Measurements from ENCODE around the gene MUCL3.

GRCh38 chr6:30945281-30945680, 4.5 kb downstream of the MUCL3 start:
- TF ChIP-seq POLR2AphosphoS5 (IDR thresholded peaks at IDR 0.05; ENCODE audit: low read depth, low read length) (no peak), CTCF (IDR thresholded peaks at IDR 0.05) (no peak), RFX5 (IDR thresholded peaks at IDR 0.05; ENCODE audit: low read length) (no peak), JUND (IDR thresholded peaks at IDR 0.05) (no peak)
